ENCODE measurements around the gene UNC5C. TPM values are rescaled to one million over a fixed set of nuclear protein-coding genes. Genes with fewer than 3 reads are reported as not detected.

UNC5C gene
- total RNA-seq, 1 experiment from 2014 or later = not detected

- peak; percentile 79 for DNase-seq (ENCODE audit: low spot score)
Observed at GRCh38 chr4:95129821-95130311, 418.9 kb downstream of the UNC5C start.

- no peak for DNase-seq (ENCODE audit: low spot score)
Observed at GRCh38 chr4:95129031-95129430, 419.7 kb downstream of the UNC5C start.

- DNase-seq (ENCODE audit: low spot score) = peak; percentile 80
Observed at GRCh38 chr4:95124906-95125504, 423.8 kb downstream of the UNC5C start.

- DNase-seq (ENCODE audit: low spot score) = no peak
Observed at GRCh38 chr4:95122001-95122400, 426.8 kb downstream of the UNC5C start.

GRCh38 chr4:95120456-95120855 is 428.3 kb downstream of the UNC5C start:
- DNase-seq (ENCODE audit: low spot score) = no peak

GRCh38 chr4:95118497-95118896 is 430.3 kb downstream of the UNC5C start:
- DNase-seq (ENCODE audit: low spot score) = peak; percentile 64

GRCh38 chr4:95114521-95114920 is 434.3 kb downstream of the UNC5C start:
- DNase-seq (ENCODE audit: low spot score) = peak; percentile 33

Measured in HT-29 (cell line).